ENCODE data around the gene CYP24A1. TPM values are rescaled to one million over a fixed set of nuclear protein-coding genes. Genes with fewer than 3 reads are reported as not detected.

Gene CYP24A1
- total RNA-seq, 1 donor from 2014 or later, result 5.9 TPM

DNA sequence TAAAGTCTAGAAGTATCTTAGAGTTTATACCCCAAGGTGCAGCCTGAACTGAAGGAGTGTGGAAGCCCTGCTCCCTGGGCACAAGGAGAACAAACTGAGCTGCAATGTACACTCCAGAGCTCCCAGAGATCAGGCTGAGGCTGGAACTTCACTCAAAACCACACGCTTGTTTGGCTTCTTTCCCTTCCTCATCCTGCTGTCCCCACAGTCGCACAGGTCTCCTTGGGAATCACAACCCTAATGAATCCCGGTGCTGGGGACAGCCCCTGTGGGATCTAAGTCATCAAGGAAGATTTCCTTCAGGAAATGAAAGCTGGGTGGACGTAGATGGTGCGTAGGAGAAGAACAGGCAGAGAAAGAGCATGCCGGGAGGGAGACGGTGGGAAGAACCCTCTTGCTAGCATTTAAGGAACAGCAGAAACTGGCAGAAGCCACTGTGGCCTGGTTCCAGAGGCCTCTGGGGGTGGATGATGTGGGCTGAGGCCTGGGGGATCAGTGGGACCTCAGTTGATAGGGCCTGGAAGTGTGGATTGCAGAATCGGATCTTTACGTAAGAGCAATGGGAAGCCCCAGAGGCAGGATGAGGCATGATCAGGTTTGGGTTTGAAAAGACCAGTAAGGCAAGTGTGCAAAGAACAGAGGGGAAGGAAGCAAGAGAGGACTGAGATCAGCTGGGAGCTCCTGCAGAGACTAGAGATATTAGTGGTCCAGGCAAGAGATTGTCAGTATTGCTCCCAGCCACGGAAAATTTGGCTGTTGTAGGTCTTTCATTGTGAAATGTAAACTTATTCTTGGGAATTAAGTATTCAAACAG lies 21.4 kb downstream of the CYP24A1 start:
- H3K27ac ChIP-seq, result no peak overlapping the region
- no peaks in the 10 kb centered on the region for H3K27me3 ChIP-seq
- H3K36me3 ChIP-seq, result no peaks in the 10 kb centered on the region
- H3K9me3 ChIP-seq, result no peaks in the 10 kb centered on the region
- no peak for DNase-seq (ENCODE audit: extremely low spot score in 2 of 2)
- H3K4me3 ChIP-seq, result no peak overlapping the region
- H3K4me1 ChIP-seq, result peaks cover 6% of the 10 kb centered on the region
- intact Hi-C loops (cut with DNase I), result no loop called here
- TF ChIP-seq POLR2A (IDR thresholded peaks at IDR 0.05) (no peak), POLR2AphosphoS5 (IDR thresholded peaks at IDR 0.05; ENCODE audit: insufficient read depth in 1 of 2, low read depth in 1 of 2) (no peak)
- TF ChIP-seq, protein P1, sequence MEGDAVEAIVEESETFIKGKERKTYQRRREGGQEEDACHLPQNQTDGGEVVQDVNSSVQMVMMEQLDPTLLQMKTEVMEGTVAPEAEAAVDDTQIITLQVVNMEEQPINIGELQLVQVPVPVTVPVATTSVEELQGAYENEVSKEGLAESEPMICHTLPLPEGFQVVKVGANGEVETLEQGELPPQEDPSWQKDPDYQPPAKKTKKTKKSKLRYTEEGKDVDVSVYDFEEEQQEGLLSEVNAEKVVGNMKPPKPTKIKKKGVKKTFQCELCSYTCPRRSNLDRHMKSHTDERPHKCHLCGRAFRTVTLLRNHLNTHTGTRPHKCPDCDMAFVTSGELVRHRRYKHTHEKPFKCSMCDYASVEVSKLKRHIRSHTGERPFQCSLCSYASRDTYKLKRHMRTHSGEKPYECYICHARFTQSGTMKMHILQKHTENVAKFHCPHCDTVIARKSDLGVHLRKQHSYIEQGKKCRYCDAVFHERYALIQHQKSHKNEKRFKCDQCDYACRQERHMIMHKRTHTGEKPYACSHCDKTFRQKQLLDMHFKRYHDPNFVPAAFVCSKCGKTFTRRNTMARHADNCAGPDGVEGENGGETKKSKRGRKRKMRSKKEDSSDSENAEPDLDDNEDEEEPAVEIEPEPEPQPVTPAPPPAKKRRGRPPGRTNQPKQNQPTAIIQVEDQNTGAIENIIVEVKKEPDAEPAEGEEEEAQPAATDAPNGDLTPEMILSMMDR (IDR thresholded peaks at IDR 0.05), result no peak

DNA sequence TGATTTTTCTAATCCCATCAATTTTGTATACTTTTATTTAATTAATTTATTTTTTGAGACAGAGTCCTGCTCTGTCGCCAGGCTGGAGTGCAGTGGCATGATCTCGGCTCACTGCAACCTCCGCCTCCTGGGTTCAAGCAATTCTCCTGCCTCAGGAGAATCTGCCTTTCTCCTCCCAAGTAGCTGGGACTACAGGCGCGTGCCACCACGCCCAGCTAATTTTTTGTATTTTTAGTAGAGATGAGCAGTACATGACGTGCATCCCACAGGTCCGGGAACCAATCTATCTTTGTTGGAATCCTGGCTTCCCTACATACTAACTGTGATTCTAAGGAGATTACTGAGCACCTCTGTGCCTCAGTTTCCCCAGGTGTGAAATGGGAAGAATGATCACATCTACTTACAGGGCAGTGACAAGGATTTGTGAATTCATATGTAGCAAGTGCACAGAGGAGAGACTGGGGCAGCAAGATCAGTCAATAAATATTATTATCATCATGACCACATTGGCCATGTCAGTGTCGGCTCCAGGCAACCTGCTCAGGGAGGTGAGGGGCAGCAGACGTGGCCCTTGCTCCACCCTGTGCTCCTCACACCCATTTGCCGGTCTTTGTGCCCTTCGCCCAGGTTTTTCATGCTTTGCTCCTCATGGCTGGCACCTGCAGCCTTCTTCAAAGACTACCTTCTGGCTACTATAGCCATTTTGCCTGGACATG lies 22.1 kb downstream of the CYP24A1 start:
- TF ChIP-seq POLR2A (IDR thresholded peaks at IDR 0.05), result no peak
- TF ChIP-seq POLR2AphosphoS5 (IDR thresholded peaks at IDR 0.05; ENCODE audit: insufficient read depth in 1 of 2, low read depth in 1 of 2), result no peak
- TF ChIP-seq, protein P1 (IDR thresholded peaks at IDR 0.05), result no peak
- no peaks in the 10 kb centered on the region for H3K9me3 ChIP-seq
- no peak overlapping the region for H3K27ac ChIP-seq
- no peak for DNase-seq (ENCODE audit: extremely low spot score in 2 of 2)
- no peak overlapping the region for H3K4me3 ChIP-seq
- H3K4me1 ChIP-seq, result peaks cover 6% of the 10 kb centered on the region
- H3K36me3 ChIP-seq, result no peaks in the 10 kb centered on the region
- H3K27me3 ChIP-seq, result no peaks in the 10 kb centered on the region
- intact Hi-C loops (cut with DNase I), result no loop called here

DNA sequence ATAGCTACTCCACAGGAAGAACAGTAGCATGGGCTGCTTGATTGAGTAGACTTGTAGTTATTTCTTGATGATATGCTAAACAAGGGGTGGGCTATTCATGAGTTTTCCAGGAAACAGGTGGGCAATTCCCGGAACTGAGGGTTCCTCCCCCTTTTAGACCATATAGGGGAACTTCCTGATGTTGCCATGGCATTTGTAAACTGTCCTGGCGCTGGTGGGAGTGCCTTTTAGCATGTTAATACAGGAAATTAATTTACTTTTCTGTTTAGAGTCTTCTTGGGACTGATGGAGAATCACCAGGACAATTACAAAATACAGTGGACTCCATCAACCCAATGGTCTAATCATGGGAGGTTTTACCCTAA lies 22.7 kb downstream of the CYP24A1 start:
- Histone ChIP-seq H3K27me3 (no peaks in the 10 kb centered on the region), H3K36me3 (no peaks in the 10 kb centered on the region), H3K27ac (no peak overlapping the region), H3K4me1 (peaks cover 6% of the 10 kb centered on the region), H3K9me3 (no peaks in the 10 kb centered on the region), H3K4me3 (no peak overlapping the region)
- intact Hi-C loops (cut with DNase I), result no loop called here
- no peak for DNase-seq (ENCODE audit: extremely low spot score in 2 of 2)
- TF ChIP-seq POLR2A (IDR thresholded peaks at IDR 0.05), result no peak
- TF ChIP-seq, protein P1 (IDR thresholded peaks at IDR 0.05), result no peak
- no peak for TF ChIP-seq POLR2AphosphoS5 (IDR thresholded peaks at IDR 0.05; ENCODE audit: insufficient read depth in 1 of 2, low read depth in 1 of 2)

DNA sequence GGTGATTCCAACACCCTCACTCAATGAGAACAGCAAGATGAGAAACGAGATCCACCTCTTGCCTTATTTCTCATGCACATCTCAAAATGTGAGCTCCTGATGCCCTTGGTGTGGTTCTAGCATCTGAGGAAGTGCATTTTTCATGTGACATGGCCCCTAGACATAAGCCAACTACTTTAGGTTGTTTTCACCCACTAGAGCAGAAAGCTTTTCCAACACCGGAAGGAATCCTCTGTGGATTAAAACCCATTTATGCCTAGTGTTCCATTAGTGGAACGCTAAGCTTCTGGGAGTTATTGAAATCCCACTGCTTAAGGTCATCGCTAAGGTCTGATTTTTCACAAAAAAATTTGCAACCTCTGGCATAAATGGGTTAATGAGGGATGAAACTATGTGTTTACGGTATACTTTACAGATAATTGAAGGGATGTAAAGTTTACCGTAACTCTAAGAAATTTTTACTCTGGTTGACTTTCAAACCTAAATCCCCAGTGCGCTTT lies 24.0 kb downstream of the CYP24A1 start:
- intact Hi-C loops (cut with DNase I), result no loop called here
- TF ChIP-seq, protein P1 (IDR thresholded peaks at IDR 0.05), result no peak
- no peak for TF ChIP-seq POLR2A (IDR thresholded peaks at IDR 0.05)
- TF ChIP-seq POLR2AphosphoS5 (IDR thresholded peaks at IDR 0.05; ENCODE audit: insufficient read depth in 1 of 2, low read depth in 1 of 2), result no peak

More for the DNA sequence above, 24.0 kb downstream of the CYP24A1 start:
- DNase-seq (ENCODE audit: extremely low spot score in 2 of 2), result no peak
- Histone ChIP-seq H3K9me3 (no peaks in the 10 kb centered on the region), H3K27ac (no peak overlapping the region), H3K27me3 (no peaks in the 10 kb centered on the region), H3K4me3 (no peak overlapping the region), H3K36me3 (no peaks in the 10 kb centered on the region), H3K4me1 (peaks cover 6% of the 10 kb centered on the region)
